Activated effector memory CD4-positive, alpha-beta T cell treated with anti-CD3 and anti-CD28 coated beads, Interleukin-2, amount 50 U/mL, for 16 hours (primary cell): ENCODE measurements around the gene PSME3.
"Not testable (repeated sequence)": the region's sequence is repeated elsewhere in the genome, so short reads cannot be mapped to it uniquely, and the experiment has no call there.

Source experiments
- DNase-seq: peaks from one replicate; pipeline ENCODE4 v3.0.0-alpha.2; 2020

PSME3 gene

GRCh38 chr17:42851371-42852240, 18.4 kb downstream of the PSME3 start:
- not testable (repeated sequence) for DNase-seq

- no peak for DNase-seq
These were observed 19.2 kb downstream of the PSME3 start for GRCh38 chr17:42852351-42852750.

GRCh38 chr17:42853004-42853403, 19.8 kb downstream of the PSME3 start:
- no peak for DNase-seq

- DNase-seq, result no peak
These were observed 20.4 kb downstream of the PSME3 start for GRCh38 chr17:42853597-42853967.

DNA sequence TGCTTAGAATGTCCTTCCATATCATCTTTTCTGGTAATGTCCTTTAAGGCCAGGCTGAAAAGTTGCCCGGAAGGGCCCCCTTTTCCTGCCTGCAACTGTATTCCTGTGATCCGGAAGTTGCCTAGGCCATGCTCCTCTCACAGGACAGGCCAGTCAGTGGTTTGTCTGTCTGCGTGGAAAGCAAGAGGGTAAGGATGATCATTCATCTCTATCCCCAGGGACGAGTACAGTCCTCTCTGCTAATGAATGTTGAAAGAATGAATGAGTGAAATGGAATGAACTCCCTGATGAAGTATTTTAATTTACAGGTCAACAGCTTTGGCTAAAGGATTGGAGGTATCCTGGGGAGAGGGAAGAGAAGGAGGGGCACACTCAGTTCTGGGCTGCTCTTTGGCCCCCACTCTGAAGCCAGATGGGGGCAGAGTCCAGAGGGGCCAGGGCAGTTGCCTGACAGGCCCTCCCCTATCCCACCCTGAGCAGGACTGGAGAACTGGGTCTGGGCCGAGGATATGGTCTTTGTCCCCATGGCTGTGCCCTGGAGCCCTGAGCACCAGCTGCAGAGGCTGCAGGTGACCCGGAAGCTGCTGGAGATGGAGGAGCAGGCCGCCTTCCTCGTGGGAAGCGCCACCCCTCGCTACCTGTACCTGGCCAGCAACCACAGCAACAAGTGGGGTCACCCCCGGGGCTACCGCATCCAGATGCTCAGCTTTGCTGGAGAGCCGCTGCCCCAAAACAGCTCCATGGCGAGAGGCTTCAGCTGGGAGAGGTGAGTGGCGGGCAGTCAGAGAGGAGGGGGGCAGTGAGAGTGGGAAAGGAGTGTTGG, 21.0 kb downstream of the PSME3 start:
- no peak for DNase-seq

- DNase-seq, result no peak
These were observed 21.9 kb downstream of the PSME3 start for GRCh38 chr17:42855048-42855596.

- not testable (repeated sequence) for DNase-seq
These were observed 22.9 kb downstream of the PSME3 start for GRCh38 chr17:42856093-42856492.

- DNase-seq, result not testable (repeated sequence)
These were observed 23.3 kb downstream of the PSME3 start for GRCh38 chr17:42856516-42856915.

GRCh38 chr17:42857389-42857788, 24.2 kb downstream of the PSME3 start:
- DNase-seq, result no peak

DNA sequence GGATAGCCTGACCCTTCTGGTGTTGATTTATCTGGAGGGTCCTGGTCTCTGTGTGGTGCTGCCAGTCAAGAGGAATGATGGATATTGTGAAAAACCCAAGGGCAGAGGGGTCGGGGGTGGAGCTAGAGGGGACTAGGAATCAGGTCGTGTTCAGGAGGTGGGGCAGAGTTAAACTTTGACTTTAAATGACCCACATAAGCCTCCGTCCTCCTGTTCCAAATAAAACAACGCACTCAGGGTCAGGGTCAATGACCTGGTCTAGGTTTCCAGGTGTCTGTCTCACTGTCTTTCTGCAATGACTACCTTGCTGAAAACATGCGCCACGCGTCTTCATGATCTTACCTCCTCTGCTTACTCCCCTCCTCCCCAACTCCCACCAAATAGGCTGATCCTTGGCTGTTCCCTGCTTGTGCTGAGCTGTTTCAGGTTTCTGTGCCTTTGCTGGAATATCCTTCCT, 32.5 kb downstream of the PSME3 start:
- no peak for DNase-seq

- DNase-seq, result no peak
These were observed 33.0 kb downstream of the PSME3 start for GRCh38 chr17:42866216-42866615.

DNA sequence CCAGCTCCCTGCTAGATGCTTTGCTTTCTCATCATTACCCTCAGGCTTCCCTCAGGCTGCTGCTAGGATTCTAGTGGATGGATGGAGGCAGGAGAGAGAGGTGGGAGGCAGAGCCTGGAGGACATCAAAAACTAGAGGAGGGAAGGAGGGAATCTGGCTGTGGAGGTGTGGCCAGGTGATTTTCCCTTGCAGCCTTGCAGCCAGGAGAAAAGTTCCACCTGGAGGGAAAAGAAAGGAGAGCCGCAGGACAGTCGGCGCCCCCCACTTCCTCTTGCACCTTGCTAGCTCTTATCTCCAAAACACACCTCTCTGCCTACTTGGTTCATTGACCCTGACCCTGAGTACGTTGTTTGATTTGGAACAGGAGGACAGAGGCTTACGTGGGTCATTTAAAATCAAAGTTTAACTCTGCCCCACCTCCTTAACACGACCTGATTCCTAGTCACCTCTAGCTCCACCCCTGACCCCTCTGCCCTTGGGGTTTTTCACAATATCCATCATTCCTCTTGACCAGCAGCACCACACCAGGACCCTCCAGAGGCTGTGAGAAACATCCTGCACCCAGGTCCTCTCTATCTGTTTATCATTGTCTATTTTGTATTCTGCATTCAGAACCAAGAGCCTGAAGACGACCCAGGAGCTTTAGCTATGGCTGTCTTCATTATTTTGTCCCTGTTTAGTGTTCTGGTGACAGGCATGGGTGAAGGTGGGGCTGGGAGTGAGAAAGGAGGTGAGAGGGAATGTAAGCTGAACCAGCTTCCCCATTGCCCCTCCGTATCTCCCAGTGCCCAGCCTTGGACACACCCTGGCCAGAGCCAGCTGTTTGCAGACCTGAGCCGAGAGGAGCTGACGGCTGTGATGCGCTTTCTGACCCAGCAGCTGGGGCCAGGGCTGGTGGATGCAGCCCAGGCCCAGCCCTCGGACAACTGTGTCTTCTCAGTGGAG, 33.7 kb downstream of the PSME3 start:
- DNase-seq, result no peak

GRCh38 chr17:42867694-42868261, 34.6 kb downstream of the PSME3 start:
- not testable (repeated sequence) for DNase-seq

DNA sequence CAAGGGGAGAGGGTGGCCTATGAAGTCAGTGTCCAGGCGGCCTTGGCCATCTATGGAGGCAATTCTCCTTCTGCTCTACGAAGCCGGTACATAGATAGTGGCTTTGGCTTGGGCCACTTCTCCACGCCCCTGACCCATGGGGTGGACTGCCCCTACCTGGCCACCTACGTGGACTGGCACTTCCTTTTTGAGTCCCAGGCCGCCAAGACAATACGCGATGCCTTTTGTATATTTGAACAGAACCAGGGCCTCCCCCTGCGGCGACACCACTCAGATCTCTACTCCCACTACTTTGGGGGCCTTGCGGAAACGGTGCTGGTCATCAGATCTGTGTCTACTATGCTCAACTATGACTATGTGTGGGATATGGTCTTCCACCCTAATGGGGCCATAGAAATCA, 35.1 kb downstream of the PSME3 start:
- DNase-seq, result no peak

DNA sequence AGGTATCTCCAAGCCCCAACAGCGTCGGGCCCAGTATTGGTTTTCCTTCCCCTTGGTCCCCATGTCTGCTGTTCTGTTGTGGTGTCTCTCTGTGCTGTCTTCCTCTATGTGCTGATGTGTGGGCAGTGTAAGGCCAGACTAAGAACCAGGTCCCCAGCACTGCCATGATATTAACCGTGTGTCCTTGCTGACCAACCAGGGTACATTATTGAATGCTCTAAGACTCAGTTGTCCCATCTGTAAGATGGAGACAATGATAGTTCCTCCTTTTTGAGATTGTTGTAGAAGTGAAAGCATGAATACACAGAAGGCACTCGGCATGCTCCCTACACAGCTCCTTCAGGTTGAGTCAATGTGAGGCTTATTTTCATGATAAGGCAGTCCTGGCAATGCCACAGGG, 38.5 kb downstream of the PSME3 start:
- DNase-seq, result no peak

DNA sequence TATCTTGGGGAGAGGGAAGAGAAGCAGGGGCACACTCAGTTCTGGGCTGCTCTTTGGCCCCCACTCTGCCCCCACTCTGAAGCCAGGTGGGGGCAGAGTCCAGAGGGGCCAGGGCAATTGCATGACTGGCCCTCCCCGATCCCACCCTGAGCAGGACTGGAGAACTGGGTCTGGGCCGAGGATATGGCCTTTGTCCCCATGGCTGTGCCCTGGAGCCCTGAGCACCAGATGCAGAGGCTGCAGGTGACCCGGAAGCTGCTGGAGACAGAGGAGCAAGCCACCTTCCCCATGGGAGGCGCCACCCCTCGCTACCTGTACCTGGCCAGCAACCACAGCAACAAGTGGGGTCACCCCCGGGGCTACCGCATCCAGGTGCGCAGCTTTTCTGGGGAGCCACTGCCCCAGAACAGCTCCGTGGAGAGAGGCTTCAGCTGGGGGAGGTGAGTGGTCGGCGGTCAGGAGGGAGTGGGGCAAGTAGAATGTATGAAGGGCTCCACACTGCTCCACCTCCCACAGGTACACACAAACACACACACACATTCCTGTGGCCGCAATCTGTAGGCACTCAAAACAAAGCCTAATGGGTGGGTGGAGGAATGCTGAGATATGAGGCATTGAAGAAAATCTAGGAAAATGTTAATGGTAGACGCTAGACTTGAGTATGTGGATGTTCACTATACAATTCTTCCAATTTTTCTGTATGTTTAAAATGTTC, 39.2 kb downstream of the PSME3 start:
- no peak for DNase-seq

- no peak for DNase-seq
These were observed 40.1 kb downstream of the PSME3 start for GRCh38 chr17:42873315-42873714.

GRCh38 chr17:42873932-42874695, 40.9 kb downstream of the PSME3 start:
- DNase-seq, result not testable (repeated sequence)

- DNase-seq, result no peak
These were observed 43.8 kb downstream of the PSME3 start for GRCh38 chr17:42877037-42877436.

DNA sequence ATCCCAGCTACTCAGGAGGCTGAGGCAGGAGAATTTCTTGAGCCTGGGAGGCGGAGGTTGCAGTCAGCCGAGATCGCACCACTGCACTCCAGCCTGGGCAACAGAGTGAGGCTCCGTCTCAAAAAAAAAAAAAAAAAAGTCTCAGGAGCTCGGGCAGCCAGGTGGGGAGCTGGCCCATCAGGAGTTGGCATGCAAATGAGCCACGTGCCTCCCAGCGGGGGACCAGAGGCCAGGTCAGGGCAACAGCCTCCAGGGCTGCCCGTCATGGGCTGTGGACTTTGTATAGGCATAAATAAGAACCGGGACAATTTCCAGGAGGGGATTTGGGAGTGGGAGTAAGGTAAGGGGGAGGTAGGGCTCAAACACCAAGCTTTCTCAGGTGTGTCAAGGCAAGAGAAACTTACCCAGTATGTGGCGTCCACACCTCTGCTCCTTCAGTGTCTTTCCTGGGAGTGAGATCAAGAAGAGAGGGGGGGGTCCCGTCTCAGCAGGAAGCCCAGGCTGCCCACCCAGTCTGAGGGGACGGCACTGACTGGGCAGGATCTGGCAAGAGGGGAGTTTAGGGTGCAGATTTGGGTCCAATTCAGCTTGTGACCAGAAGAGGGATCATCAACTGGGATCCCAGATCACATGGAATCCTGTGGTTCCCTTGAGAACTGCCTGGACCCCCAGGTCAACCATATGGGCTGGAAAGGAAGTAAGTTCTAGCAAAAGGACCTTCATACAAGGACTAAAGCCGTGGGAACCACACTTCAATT, 45.1 kb downstream of the PSME3 start:
- DNase-seq, result no peak
